Uterus (tissue), 2 donors: ENCODE results near the gene DLG5.

Source experiments
- POLR2A ChIP-seq, 2 donors: fragments of 450-650 bp; IDR thresholded peaks; one replicate each; pipeline ENCODE4 v1.6.1; 2016; ENCODE audit warnings: antibody characterized with exemption in 2 of 2, mild to moderate bottlenecking in 1 of 2, moderate library complexity in 1 of 2
- TF ChIP-seq, protein P1 (sequence below), 4 experiments: fragments of 200-600 bp in 2 of 4; fragments of 450-650 bp in 2 of 4; sonication (generic) in 2 of 4; IDR thresholded peaks; one replicate each; pipeline ENCODE4 v1.5.1; 2016 to 2019; ENCODE audit warnings: antibody characterized with exemption in 4 of 4, mild to moderate bottlenecking in 2 of 4, moderate library complexity in 1 of 4

DNA sequence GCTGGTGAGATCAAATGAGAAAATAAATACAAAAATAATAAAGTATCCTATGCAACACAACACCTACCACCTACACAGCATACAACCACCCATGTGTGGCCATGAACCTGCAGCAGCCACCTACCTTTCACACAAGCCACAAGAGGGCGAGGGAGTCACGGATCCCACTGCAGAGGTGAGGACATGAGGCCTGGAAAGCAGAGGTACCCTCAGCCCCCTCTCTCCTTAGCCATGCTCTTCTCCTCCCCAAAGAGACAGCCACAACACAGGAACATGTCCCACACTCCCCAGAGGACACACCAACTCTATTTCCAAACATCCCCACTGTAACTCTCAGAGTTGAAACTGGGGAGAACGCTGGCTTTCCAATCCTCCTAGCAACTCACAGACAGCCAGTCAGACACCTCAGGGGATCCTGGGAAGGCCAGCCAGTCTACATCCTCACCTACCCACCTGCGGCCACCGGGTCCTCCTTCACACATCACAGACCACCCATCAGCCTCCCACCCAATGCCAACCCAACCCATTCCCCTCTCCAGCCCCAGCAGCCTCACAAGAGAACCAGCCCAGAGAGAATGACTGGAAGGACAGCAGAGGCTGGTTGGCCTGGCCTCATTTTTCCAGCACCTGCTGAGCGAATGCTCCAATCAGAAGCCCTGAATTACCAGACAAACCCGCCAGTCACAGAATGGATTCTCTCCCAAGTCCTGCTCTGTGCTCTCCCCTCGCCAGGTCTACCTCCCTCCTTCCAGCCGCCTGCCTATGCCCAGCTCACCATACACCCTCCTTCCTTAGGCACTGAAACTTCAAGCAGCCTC, 18.4 kb downstream of the DLG5 start:
- TF ChIP-seq, protein P1, sequence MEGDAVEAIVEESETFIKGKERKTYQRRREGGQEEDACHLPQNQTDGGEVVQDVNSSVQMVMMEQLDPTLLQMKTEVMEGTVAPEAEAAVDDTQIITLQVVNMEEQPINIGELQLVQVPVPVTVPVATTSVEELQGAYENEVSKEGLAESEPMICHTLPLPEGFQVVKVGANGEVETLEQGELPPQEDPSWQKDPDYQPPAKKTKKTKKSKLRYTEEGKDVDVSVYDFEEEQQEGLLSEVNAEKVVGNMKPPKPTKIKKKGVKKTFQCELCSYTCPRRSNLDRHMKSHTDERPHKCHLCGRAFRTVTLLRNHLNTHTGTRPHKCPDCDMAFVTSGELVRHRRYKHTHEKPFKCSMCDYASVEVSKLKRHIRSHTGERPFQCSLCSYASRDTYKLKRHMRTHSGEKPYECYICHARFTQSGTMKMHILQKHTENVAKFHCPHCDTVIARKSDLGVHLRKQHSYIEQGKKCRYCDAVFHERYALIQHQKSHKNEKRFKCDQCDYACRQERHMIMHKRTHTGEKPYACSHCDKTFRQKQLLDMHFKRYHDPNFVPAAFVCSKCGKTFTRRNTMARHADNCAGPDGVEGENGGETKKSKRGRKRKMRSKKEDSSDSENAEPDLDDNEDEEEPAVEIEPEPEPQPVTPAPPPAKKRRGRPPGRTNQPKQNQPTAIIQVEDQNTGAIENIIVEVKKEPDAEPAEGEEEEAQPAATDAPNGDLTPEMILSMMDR (IDR thresholded peaks at IDR 0.05), result peak in 1 of 4 experiments; percentile 6
- TF ChIP-seq POLR2A (IDR thresholded peaks at IDR 0.05), result no peak
